T-cell (primary cell): ENCODE measurements around the gene SCARB1. TPM values are rescaled to one million over a fixed set of nuclear protein-coding genes. Genes with fewer than 3 reads are reported as not detected.

Source experiments
- ATAC-seq, 4 experiments: fragments of 200-7000 bp in 3 of 4; fragments of 150-1000 bp in 1 of 4; cut with Tn5 transposase; replicated peaks in 1 of 4; 1 replicate in 3 of 4; 2 replicates in 1 of 4; pipeline ENCODE4 v1.10.0; 2021; ENCODE audit warnings: moderate library complexity in 3 of 4, mild to moderate bottlenecking in 2 of 4, moderate number of reproducible peaks in 1 of 4
- CTCF ChIA-PET, 2 donors: fragments of 300-600 bp; sonication (Branson Sonifier 250); formaldehyde crosslinking; loops; one replicate each; lab custom pipeline; 2022; ENCODE audit warnings: antibody characterized with exemption in 2 of 2; lab: Charles Lee
- POLR2A ChIA-PET, 2 donors: fragments of 300-600 bp; sonication (Branson Sonifier 250); formaldehyde crosslinking; loops; one replicate each; lab custom pipeline; 2022; ENCODE audit warnings: antibody characterized with exemption in 2 of 2; lab: Charles Lee
- DNase-seq, 35 experiments: peaks; one replicate each; pipeline versions ENCODE4 v3.0.0 to v3.0.0-alpha.2; 2013 to 2023
- H3K27ac ChIP-seq: one replicate; pipeline ENCODE4 v1.5.1; 2013; ENCODE audit warnings: low read length
- H3K27me3 ChIP-seq, 2 experiments: replicated peaks in 1 of 2; 1 replicate in 1 of 2; 2 replicates in 1 of 2; pipeline versions ENCODE4 v1.6.1 to v1.7.0; 2013; ENCODE audit warnings: low read length in 1 of 2, mixed read lengths in 1 of 2; ENCODE audit not compliant: control insufficient read depth in 2 of 2, insufficient read depth in 2 of 2; ENCODE audit errors: extremely low read depth in 1 of 2
- H3K36me3 ChIP-seq, 2 donors: 1 replicate in 1 of 2; 2 replicates in 1 of 2; pipeline versions ENCODE4 v1.6.1 to v1.7.0; 2013; ENCODE audit warnings: low read length in 1 of 2; ENCODE audit not compliant: control insufficient read depth in 2 of 2, insufficient read depth in 1 of 2; ENCODE audit errors: extremely low read depth in 1 of 2
- H3K4me1 ChIP-seq, 2 experiments: 1 replicate in 1 of 2; 2 replicates in 1 of 2; pipeline versions ENCODE4 v1.6.1 to v1.7.0; 2013; ENCODE audit warnings: low read length in 2 of 2, mixed read lengths in 1 of 2; ENCODE audit not compliant: insufficient read depth in 2 of 2, control insufficient read depth in 1 of 2; ENCODE audit errors: extremely low read depth in 1 of 2
- H3K4me3 ChIP-seq, 2 donors: 1 replicate in 1 of 2; 2 replicates in 1 of 2; pipeline versions ENCODE4 v1.5.1 to v1.7.0; 2013; ENCODE audit warnings: mild to moderate bottlenecking in 2 of 2, low read length in 1 of 2, moderate library complexity in 1 of 2; ENCODE audit not compliant: control insufficient read depth in 1 of 2; ENCODE audit errors: extremely low read depth in 1 of 2
- H3K9me3 ChIP-seq: 2 replicates; pipeline ENCODE4 v1.7.0; 2013
- H3K27ac Mint-ChIP-seq, 2 donors: one replicate each; pipeline ENCODE4 v1.8.0; 2020 to 2021; ENCODE audit warnings: mild to moderate bottlenecking in 2 of 2, mixed read lengths in 2 of 2
- H3K27me3 Mint-ChIP-seq, 2 donors: one replicate each; pipeline ENCODE4 v1.8.0; 2021 to 2022; ENCODE audit warnings: mixed read lengths in 2 of 2
- H3K36me3 Mint-ChIP-seq: one replicate; pipeline ENCODE4 v1.8.0; 2021; ENCODE audit warnings: mixed read lengths
- H3K4me1 Mint-ChIP-seq, 3 donors: one replicate each; pipeline ENCODE4 v1.8.0; 2020 to 2022; ENCODE audit warnings: mixed read lengths in 3 of 3, mild to moderate bottlenecking in 1 of 3
- H3K4me3 Mint-ChIP-seq, 3 donors: one replicate each; pipeline ENCODE4 v1.8.0; 2020 to 2022; ENCODE audit warnings: mild to moderate bottlenecking in 3 of 3, mixed read lengths in 3 of 3, moderate library complexity in 3 of 3
- H3K9me3 Mint-ChIP-seq, 3 donors: one replicate each; pipeline ENCODE4 v1.8.0; 2020 to 2022; ENCODE audit warnings: mixed read lengths in 3 of 3
- WGBS: methylation state at CpG from one replicate; pipeline ENCODE4 v1.1.5; 2013; ENCODE audit warnings: missing lambda C conversion rate; ENCODE audit not compliant: insufficient coverage; 5-methylcytosine and 5-hydroxymethylcytosine counted together
- total RNA-seq, 35 experiments: library from RNA in 6 of 35; stranded (reverse) in 6 of 35; fragments of 120-200 nt in 1 of 35; gene quantifications; one replicate each; pipeline versions ENCODE4 v1.2.1 to v1.2.4 and lab custom pipeline; 2013 to 2026

Gene SCARB1
- total RNA-seq, 5 donors from 2014 or later (not counting 1 experiment from before 2014, with no cell fraction given): 3.1 to 5.6 (median 4.5) TPM

DNA sequence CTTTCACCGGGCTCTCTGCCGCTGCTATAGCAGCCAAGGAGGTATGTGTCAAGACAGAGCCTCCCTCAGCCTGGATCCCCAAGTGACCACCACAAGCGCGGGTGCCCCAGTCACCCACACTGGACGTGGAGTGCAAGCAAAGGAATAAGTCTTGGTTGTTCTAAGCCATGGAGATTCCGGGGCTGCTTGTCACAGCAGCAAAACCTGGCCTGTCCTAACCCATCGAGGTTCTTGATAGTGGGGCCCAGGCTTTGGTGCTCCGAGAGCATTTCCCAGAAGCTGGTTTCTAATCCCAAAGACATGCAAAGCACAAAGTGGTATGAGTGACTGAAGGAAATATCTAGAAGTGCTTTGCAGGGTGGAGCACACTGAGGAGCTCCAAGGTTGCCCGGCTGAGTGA lies 51.3 kb downstream of the SCARB1 start:
- ChIA-PET POLR2A (interaction anchor here in 1 of 2 donors (0.6 kb wide), 1 partner anchor 607 kb away, joined by 3 read pairs; no protein-coding TSS in a partner anchor), CTCF (no interaction called here)
- ATAC-seq (no peak), DNase-seq (no peak)
- peaks cover 0 to 3% of the 10 kb centered on the region in 2 donors for H3K36me3 ChIP-seq
- H3K9me3 Mint-ChIP-seq: no peaks in the 10 kb centered on the region
- H3K4me3 ChIP-seq: no peak overlapping the region
- WGBS: 97% methylated on average over 7 of the region's 9 CpGs
- H3K27ac Mint-ChIP-seq: no peak overlapping the region
- H3K4me3 Mint-ChIP-seq: no peak overlapping the region
- H3K4me1 ChIP-seq: no peaks in the 10 kb centered on the region
- no peak overlapping the region for H3K27ac ChIP-seq
- H3K27me3 Mint-ChIP-seq: no peaks in the 10 kb centered on the region
- H3K4me1 Mint-ChIP-seq: no peaks in the 10 kb centered on the region
- H3K36me3 Mint-ChIP-seq: peaks cover 10% of the 10 kb centered on the region
- no peaks in the 10 kb centered on the region for H3K9me3 ChIP-seq
- no peaks in the 10 kb centered on the region for H3K27me3 ChIP-seq

DNA sequence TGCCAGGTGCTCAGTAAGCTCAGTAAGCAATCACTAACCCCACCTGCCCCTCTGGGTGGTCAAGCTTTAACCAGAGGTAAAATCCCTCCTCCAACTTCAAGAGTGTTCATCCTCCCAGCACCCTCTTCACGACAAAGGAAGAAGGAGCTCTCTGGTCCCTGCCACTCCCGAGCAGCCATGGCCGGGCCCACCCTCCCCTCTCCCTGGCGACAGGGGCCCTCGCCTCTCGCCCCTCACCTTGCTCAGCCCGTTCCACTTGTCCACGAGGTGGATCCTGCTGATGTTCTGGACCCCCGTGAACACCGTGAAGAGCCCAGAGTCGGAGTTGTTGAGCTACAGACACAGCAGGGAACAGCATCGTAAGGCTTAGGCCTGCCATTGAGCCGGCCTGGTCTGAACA lies 52.0 kb downstream of the SCARB1 start:
- WGBS: 97% methylated on average over 10 of the region's 13 CpGs
- no peak overlapping the region for H3K4me3 Mint-ChIP-seq
- no peaks in the 10 kb centered on the region for H3K4me1 ChIP-seq
- H3K36me3 ChIP-seq: peaks cover 0 to 3% of the 10 kb centered on the region in 2 donors
- H3K27ac ChIP-seq: no peak overlapping the region
- H3K27me3 Mint-ChIP-seq: no peaks in the 10 kb centered on the region
- H3K4me3 ChIP-seq: no peak overlapping the region
- H3K27me3 ChIP-seq: no peaks in the 10 kb centered on the region
- no peak overlapping the region for H3K27ac Mint-ChIP-seq
- ChIA-PET CTCF (no interaction called here), POLR2A (no interaction called here)
- peaks cover 10% of the 10 kb centered on the region for H3K36me3 Mint-ChIP-seq
- ATAC-seq: no peak
- H3K4me1 Mint-ChIP-seq: no peaks in the 10 kb centered on the region
- H3K9me3 Mint-ChIP-seq: no peaks in the 10 kb centered on the region
- no peak for DNase-seq
- no peaks in the 10 kb centered on the region for H3K9me3 ChIP-seq

DNA sequence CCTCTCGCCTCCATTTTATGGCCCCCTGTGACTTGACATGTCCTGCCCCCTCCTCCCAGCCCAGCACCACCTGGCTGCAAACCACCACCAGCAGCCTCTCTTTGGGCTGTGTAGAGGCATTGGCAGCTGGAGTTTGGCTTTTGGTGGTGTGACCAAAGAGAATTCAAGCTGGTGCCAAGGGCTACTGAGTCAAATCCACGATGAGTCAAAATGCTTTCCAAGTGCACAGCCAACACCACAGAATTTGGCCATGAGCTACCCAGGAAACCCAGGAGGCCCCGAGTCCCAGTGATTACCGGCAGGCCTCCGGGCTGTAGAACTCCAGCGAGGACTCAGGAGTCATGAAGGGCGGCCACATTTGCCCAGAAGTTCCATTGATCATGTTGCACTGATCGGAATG lies 53.8 kb downstream of the SCARB1 start:
- POLR2A ChIA-PET: no interaction called here
- ATAC-seq: no peak
- no peaks in the 10 kb centered on the region for H3K4me1 ChIP-seq
- H3K9me3 Mint-ChIP-seq: no peaks in the 10 kb centered on the region
- no peaks in the 10 kb centered on the region for H3K9me3 ChIP-seq
- WGBS: 91% methylated on average over 7 of the region's 8 CpGs
- no peak overlapping the region for H3K27ac Mint-ChIP-seq
- H3K27me3 Mint-ChIP-seq: no peaks in the 10 kb centered on the region
- H3K4me3 Mint-ChIP-seq: no peak overlapping the region
- no peaks in the 10 kb centered on the region for H3K27me3 ChIP-seq
- CTCF ChIA-PET: no interaction called here
- no peak for DNase-seq
- H3K36me3 ChIP-seq: peaks cover 0 to 3% of the 10 kb centered on the region in 2 donors
- H3K4me1 Mint-ChIP-seq: no peaks in the 10 kb centered on the region
- H3K4me3 ChIP-seq: no peak overlapping the region
- no peak overlapping the region for H3K27ac ChIP-seq
- peaks cover 10% of the 10 kb centered on the region for H3K36me3 Mint-ChIP-seq

DNA sequence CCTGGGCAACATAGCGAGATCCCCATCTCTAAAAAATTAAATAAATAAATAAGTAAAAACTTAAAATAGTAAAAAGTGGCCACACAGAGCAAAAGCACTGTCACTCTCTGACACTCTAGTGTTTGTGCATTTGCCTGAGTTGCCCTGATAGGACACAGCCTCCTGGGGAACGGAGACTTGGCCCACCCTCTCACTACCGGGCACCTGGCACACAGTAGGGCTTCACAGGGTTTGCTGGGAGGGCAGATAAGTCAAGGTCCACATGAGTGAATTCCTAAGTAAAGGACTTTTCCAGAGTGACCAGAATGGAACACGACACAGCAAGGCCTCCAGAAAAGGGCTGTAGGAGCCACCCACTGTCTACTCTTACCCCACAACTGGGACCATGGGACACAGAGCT lies 54.3 kb downstream of the SCARB1 start:
- CTCF ChIA-PET: no interaction called here
- no peaks in the 10 kb centered on the region for H3K9me3 ChIP-seq
- WGBS: no CpG with 5 or more reads among the region's 4 CpGs
- H3K4me1 ChIP-seq: no peaks in the 10 kb centered on the region
- no peak for DNase-seq
- Mint-ChIP-seq H3K4me1 (no peaks in the 10 kb centered on the region), H3K27ac (no peak overlapping the region), H3K4me3 (no peak overlapping the region), H3K36me3 (peaks cover 10% of the 10 kb centered on the region), H3K9me3 (no peaks in the 10 kb centered on the region), H3K27me3 (no peaks in the 10 kb centered on the region)
- no peak for ATAC-seq
- peaks cover 0 to 3% of the 10 kb centered on the region in 2 donors for H3K36me3 ChIP-seq
- H3K27me3 ChIP-seq: no peaks in the 10 kb centered on the region
- H3K27ac ChIP-seq: no peak overlapping the region
- H3K4me3 ChIP-seq: no peak overlapping the region
- POLR2A ChIA-PET: interaction anchor here in 1 of 2 donors (0.5 kb wide), 1 partner anchor 1357 kb away, joined by 3 read pairs; no protein-coding TSS in a partner anchor

DNA sequence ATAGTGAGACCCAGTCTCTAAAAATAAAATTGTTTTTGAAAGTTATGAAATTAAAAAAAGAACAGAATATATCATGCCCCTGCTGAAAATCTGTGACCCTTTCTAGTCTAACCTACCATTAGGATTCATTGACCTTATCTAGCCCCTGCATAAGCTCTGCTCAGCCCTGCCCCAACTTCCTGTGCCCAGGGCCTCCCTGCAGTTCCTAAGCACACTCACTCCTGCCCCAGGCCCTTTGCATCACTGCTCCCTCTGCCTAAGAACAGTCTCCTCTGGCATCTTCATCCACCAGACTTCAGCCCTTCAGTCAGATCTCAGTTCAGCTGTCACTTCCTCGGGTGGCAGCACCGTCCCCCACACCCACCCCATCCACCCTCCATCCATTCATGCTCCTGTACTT lies 55.4 kb downstream of the SCARB1 start:
- Histone ChIP-seq H3K4me1 (no peaks in the 10 kb centered on the region), H3K36me3 (peaks cover 0 to 3% of the 10 kb centered on the region in 2 donors), H3K27me3 (no peaks in the 10 kb centered on the region), H3K9me3 (no peaks in the 10 kb centered on the region), H3K4me3 (no peak overlapping the region), H3K27ac (no peak overlapping the region)
- no peaks in the 10 kb centered on the region for H3K27me3 Mint-ChIP-seq
- no peaks in the 10 kb centered on the region for H3K9me3 Mint-ChIP-seq
- DNase-seq (no peak), ATAC-seq (no peak)
- no peaks in the 10 kb centered on the region for H3K4me1 Mint-ChIP-seq
- WGBS: 60% methylated on average over 1 of the region's 2 CpGs
- CTCF ChIA-PET: interaction anchor here in 1 of 2 donors (0.6 kb wide), 1 partner anchor 15 kb away, joined by 6 read pairs; no protein-coding TSS in a partner anchor
- peaks cover under 1% of the 10 kb centered on the region for H3K36me3 Mint-ChIP-seq
- H3K27ac Mint-ChIP-seq: no peak overlapping the region
- H3K4me3 Mint-ChIP-seq: no peak overlapping the region
- POLR2A ChIA-PET: no interaction called here

DNA sequence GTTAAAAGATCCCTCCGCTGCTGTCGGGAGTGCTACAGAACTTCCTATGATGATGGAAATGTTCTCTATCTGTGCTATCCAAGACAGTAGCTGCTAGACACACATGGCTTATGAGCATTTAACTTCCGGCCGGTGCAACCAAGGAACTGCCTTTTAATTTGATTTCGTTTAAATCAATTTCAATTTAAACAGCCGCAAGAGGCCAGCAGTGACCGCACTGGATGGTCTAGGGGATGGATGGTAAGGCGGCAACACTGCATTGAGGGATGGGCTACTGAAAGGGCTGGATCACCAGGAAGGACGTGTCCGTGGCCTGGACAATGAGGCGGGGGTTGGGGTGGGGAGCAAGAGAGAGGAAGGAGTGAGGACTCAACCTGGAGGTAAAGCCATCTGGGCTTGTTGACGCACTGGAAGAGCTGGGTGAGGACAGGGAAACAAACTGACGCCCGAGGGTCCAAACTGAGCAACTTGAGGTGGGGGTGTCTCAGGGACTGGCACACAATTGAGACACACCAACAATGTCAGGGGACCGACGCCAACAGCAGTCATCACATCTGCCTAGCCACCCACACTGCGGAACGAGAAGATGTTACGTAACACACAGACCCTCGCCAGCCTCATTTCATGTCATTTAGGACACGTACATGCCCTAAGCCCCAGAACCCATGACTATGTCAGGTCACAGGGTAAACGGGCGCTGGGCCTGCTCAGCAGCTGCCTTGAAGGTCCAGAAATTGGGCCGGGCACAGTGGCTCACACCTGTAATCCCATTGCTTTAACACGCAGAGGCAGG lies 57.6 kb downstream of the SCARB1 start:
- H3K4me3 Mint-ChIP-seq: no peak overlapping the region
- Histone ChIP-seq H3K4me3 (no peak overlapping the region), H3K9me3 (no peaks in the 10 kb centered on the region), H3K4me1 (no peaks in the 10 kb centered on the region), H3K27ac (no peak overlapping the region), H3K36me3 (no peaks in the 10 kb centered on the region), H3K27me3 (no peaks in the 10 kb centered on the region)
- H3K36me3 Mint-ChIP-seq: peaks cover 3% of the 10 kb centered on the region
- H3K4me1 Mint-ChIP-seq: no peaks in the 10 kb centered on the region
- WGBS: 97% methylated on average over 23 of the region's 25 CpGs
- DNase-seq (no peak), ATAC-seq (no peak)
- no peak overlapping the region for H3K27ac Mint-ChIP-seq
- POLR2A ChIA-PET: no interaction called here
- no peaks in the 10 kb centered on the region for H3K9me3 Mint-ChIP-seq
- no peaks in the 10 kb centered on the region for H3K27me3 Mint-ChIP-seq
- CTCF ChIA-PET: no interaction called here
